Endothelial cell (in vitro differentiated cells): Measurements from ENCODE around the gene PIP5K1A. TPM values are rescaled to one million over a fixed set of nuclear protein-coding genes. Genes with fewer than 3 reads are reported as not detected.
"Not testable (repeated sequence)": the region's sequence is repeated elsewhere in the genome, so short reads cannot be mapped to it uniquely, and the experiment has no call there.

Source experiments
- DNase-seq: peaks from one replicate; pipeline ENCODE4 v3.0.0; 2021; ENCODE audit warnings: low spot score
- H3K27ac Mint-ChIP-seq: one replicate; pipeline ENCODE4 v1.8.0; 2021; ENCODE audit warnings: mixed read lengths, inconsistent platforms; ENCODE audit not compliant: unreplicated experiment
- H3K27me3 Mint-ChIP-seq: one replicate; pipeline ENCODE4 v1.8.0; 2021; ENCODE audit warnings: mild to moderate bottlenecking, moderate library complexity, mixed read lengths, inconsistent platforms; ENCODE audit not compliant: unreplicated experiment
- H3K36me3 Mint-ChIP-seq: one replicate; pipeline ENCODE4 v1.8.0; 2021; ENCODE audit warnings: mild to moderate bottlenecking, low read depth, mixed read lengths, inconsistent platforms; ENCODE audit not compliant: unreplicated experiment
- H3K4me1 Mint-ChIP-seq: one replicate; pipeline ENCODE4 v1.8.0; 2021; ENCODE audit warnings: mild to moderate bottlenecking, mixed read lengths, inconsistent platforms; ENCODE audit not compliant: unreplicated experiment
- H3K4me3 Mint-ChIP-seq: one replicate; pipeline ENCODE4 v1.8.0; 2021; ENCODE audit warnings: mild to moderate bottlenecking, mixed read lengths, inconsistent platforms; ENCODE audit not compliant: unreplicated experiment
- H3K9me3 Mint-ChIP-seq: one replicate; pipeline ENCODE4 v1.8.0; 2021; ENCODE audit warnings: mixed read lengths, inconsistent platforms; ENCODE audit not compliant: unreplicated experiment
- total RNA-seq: library from RNA; stranded (reverse); fragmentation: NEBNext Ultra II Directional; extraction: Animal tissue kit (Norgen Biotek cat#: 25700); gene quantifications from one replicate; pipeline ENCODE4 v1.2.1, GENCODE V29; 2021; ENCODE audit not compliant: unreplicated experiment
- TF ChIP-seq, protein P1 (sequence below): fragments of 200-600 bp; sonication (generic); IDR thresholded peaks from one replicate; pipeline ENCODE4 v1.5.0; 2021; ENCODE audit warnings: antibody characterized with exemption; ENCODE audit not compliant: unreplicated experiment

Gene PIP5K1A
- total RNA-seq, 1 donor from 2014 or later, result 75.9 TPM

- Mint-ChIP-seq H3K36me3 (peaks cover 9% of the 10 kb centered on the region), H3K9me3 (no peaks in the 10 kb centered on the region), H3K27me3 (peaks cover 17% of the 10 kb centered on the region), H3K27ac (peak overlapping the region; percentile 93), H3K4me3 (peak overlapping the region; percentile 99), H3K4me1 (peaks cover 30% of the 10 kb centered on the region)
- no peak for DNase-seq
- TF ChIP-seq, protein P1, sequence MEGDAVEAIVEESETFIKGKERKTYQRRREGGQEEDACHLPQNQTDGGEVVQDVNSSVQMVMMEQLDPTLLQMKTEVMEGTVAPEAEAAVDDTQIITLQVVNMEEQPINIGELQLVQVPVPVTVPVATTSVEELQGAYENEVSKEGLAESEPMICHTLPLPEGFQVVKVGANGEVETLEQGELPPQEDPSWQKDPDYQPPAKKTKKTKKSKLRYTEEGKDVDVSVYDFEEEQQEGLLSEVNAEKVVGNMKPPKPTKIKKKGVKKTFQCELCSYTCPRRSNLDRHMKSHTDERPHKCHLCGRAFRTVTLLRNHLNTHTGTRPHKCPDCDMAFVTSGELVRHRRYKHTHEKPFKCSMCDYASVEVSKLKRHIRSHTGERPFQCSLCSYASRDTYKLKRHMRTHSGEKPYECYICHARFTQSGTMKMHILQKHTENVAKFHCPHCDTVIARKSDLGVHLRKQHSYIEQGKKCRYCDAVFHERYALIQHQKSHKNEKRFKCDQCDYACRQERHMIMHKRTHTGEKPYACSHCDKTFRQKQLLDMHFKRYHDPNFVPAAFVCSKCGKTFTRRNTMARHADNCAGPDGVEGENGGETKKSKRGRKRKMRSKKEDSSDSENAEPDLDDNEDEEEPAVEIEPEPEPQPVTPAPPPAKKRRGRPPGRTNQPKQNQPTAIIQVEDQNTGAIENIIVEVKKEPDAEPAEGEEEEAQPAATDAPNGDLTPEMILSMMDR, result no peak
Measured at GRCh38 chr1:151197863-151198253, 494 bp upstream of the PIP5K1A start.

DNA sequence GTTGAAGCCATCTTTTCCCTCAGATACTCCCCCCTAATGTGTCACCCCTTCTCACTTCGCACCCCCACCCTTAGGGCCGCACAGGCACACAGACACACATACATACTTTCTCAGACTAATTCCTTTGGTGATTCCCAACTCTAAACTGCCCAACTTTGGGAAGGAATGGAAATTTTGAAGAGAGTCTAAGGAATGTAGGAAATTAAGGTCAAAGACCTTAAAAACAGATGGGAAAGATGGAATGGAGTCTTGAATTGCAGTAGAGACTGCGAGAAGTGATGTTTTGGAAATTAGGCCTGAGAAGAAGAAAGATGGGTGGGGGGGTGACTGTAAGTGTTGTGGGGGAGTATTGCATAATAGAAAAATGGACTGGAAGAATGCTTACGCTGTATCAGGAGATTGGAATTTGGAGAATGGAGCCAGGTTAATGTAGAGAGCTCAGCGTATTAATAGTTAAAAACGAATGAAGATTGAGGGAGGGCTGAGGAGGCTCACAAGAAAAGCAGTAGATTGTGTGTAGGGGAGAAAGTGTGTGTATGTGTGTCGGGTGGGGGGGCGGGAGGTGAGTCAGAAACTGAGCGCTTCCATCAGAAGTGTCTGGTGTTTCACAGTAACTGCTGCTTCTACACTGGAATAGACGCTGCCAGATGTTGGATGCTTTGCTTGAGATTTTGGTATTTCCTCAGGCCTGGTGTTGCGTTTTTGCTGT, 1.7 kb downstream of the PIP5K1A start:
- Mint-ChIP-seq H3K4me1 (peaks cover 30% of the 10 kb centered on the region), H3K36me3 (peaks cover 13% of the 10 kb centered on the region), H3K4me3 (peak overlapping the region; percentile 99), H3K9me3 (no peaks in the 10 kb centered on the region), H3K27me3 (peaks cover 13% of the 10 kb centered on the region), H3K27ac (peak overlapping the region; percentile 93)
- no peak for DNase-seq
- TF ChIP-seq, protein P1, result no peak

- not testable (repeated sequence) for H3K4me1 Mint-ChIP-seq, H3K4me3 Mint-ChIP-seq, DNase-seq, H3K27ac Mint-ChIP-seq, H3K27me3 Mint-ChIP-seq, H3K9me3 Mint-ChIP-seq
- H3K36me3 Mint-ChIP-seq, result peaks cover 12% of the 10 kb centered on the region
Measured at GRCh38 chr1:151205381-151205965, 7.1 kb downstream of the PIP5K1A start.

DNA sequence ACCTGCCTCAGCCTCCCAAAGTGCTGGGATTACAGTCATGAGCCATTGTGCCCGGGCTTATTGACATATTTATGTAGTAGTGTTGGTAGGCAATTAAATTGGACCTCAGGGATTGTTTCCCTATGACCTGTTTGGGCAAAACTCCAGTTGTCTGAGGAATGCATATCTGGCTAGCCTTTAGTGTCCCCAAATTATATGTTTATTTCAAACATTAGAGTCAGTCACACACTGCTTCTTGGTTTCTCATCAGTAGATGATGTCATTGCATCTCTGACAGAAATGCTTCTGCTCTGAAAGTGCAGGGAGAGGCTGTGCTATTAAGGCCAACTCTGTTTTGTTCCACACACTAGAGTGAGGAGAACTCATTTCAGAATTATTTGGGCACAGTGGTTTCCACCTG, 12.5 kb downstream of the PIP5K1A start:
- TF ChIP-seq, protein P1, result no peak
- H3K27ac Mint-ChIP-seq, result no peak overlapping the region
- H3K36me3 Mint-ChIP-seq, result peaks cover 16% of the 10 kb centered on the region
- H3K4me3 Mint-ChIP-seq, result no peak overlapping the region
- H3K9me3 Mint-ChIP-seq, result no peaks in the 10 kb centered on the region
- no peaks in the 10 kb centered on the region for H3K27me3 Mint-ChIP-seq
- peaks cover 5% of the 10 kb centered on the region for H3K4me1 Mint-ChIP-seq
- DNase-seq, result no peak

DNA sequence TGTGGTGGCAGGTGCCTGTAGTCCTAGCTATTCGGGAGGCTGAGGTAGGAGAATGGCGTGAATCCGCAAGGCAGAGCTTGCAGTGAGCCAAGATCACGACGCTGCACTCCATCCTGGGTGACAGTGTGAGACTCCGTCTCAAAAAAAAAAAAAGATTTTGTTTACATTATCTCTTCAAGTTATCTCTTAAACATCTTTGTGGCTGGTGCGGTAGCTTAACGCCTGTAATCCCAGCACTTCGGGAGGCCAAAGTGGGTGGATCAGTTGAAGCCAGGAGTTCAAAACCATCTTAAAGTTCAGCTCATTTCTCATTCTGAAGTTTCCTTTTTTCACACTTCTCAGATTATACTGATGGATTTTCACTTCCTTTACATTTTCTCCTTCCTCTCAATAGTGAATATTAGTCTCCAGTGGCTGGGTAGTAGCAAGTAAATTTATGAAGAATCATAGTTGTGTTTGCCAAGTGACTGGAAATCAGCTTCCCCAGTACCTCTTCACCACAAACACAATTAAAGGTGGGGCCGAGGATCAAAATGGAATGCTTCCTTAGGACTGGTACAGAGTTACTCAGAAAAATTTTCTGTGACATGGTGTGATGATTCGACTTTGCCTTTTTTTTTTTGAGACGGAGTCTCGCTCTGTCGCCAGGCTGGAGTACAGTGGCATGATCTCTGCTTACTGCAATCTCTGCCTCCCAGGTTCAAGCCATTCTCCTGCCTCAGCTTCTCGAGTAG, 13.8 kb downstream of the PIP5K1A start:
- no peak for DNase-seq
- Mint-ChIP-seq H3K27ac (peak overlapping the region; percentile 36), H3K36me3 (peaks cover 17% of the 10 kb centered on the region), H3K4me1 (peaks cover 9% of the 10 kb centered on the region), H3K4me3 (no peak overlapping the region), H3K9me3 (no peaks in the 10 kb centered on the region), H3K27me3 (no peaks in the 10 kb centered on the region)
- TF ChIP-seq, protein P1, result no peak
